Measurements from ENCODE around the gene P3H2. TPM values are rescaled to one million over a fixed set of nuclear protein-coding genes. Genes with fewer than 3 reads are reported as not detected.

Gene P3H2
- total RNA-seq, 1 experiment from 2014 or later, result 95.5 TPM

- peak; percentile 86 for DNase-seq (ENCODE audit: low read depth)
Observed at GRCh38 chr3:190017521-190018288, 103.0 kb downstream of the P3H2 start.

GRCh38 chr3:190016966-190017365 lies 103.7 kb downstream of the P3H2 start:
- DNase-seq (ENCODE audit: low read depth), result no peak

- no peak for DNase-seq (ENCODE audit: low read depth)
Observed at GRCh38 chr3:190014940-190015339, 105.8 kb downstream of the P3H2 start.

- peak; percentile 61 for DNase-seq (ENCODE audit: low read depth)
Observed at GRCh38 chr3:190013943-190014924, 106.5 kb downstream of the P3H2 start.

GRCh38 chr3:190012784-190013183 lies 107.9 kb downstream of the P3H2 start:
- peak; percentile 63 for DNase-seq (ENCODE audit: low read depth)

GRCh38 chr3:190012314-190012782 lies 108.3 kb downstream of the P3H2 start:
- DNase-seq (ENCODE audit: low read depth), result peak; percentile 96

- DNase-seq (ENCODE audit: low read depth), result peak; percentile 40
Observed at GRCh38 chr3:190010486-190010885, 110.2 kb downstream of the P3H2 start.

GRCh38 chr3:190009614-190010013 lies 111.1 kb downstream of the P3H2 start:
- no peak for DNase-seq (ENCODE audit: low read depth)

- no peak for DNase-seq (ENCODE audit: low read depth)
Observed at GRCh38 chr3:190008432-190008831, 112.3 kb downstream of the P3H2 start.

GRCh38 chr3:190005343-190006113 lies 115.2 kb downstream of the P3H2 start:
- DNase-seq (ENCODE audit: low read depth), result peak; percentile 27

- no peak for DNase-seq (ENCODE audit: low read depth)
Observed at GRCh38 chr3:190004656-190005055, 116.0 kb downstream of the P3H2 start.

- DNase-seq (ENCODE audit: low read depth), result peak; percentile 98
Observed at GRCh38 chr3:190003681-190004123, 117.0 kb downstream of the P3H2 start.

- no peak for DNase-seq (ENCODE audit: low read depth)
Observed at GRCh38 chr3:190003068-190003467, 117.6 kb downstream of the P3H2 start.

GRCh38 chr3:190001426-190001825 lies 119.3 kb downstream of the P3H2 start:
- no peak for DNase-seq (ENCODE audit: low read depth)

- no peak for DNase-seq (ENCODE audit: low read depth)
Observed at GRCh38 chr3:190000861-190001196, 119.9 kb downstream of the P3H2 start.

- no peak for DNase-seq (ENCODE audit: low read depth)
Observed at GRCh38 chr3:190000187-190000860, 120.4 kb downstream of the P3H2 start.

GRCh38 chr3:189999718-190000117 lies 121.0 kb downstream of the P3H2 start:
- DNase-seq (ENCODE audit: low read depth), result peak; percentile 43

GRCh38 chr3:189995129-189995528 lies 125.6 kb downstream of the P3H2 start:
- DNase-seq (ENCODE audit: low read depth), result no peak

GRCh38 chr3:189990826-189991225 lies 129.9 kb downstream of the P3H2 start:
- DNase-seq (ENCODE audit: low read depth), result no peak

- no peak for DNase-seq (ENCODE audit: low read depth)
Observed at GRCh38 chr3:189988854-189989253, 131.8 kb downstream of the P3H2 start.

GRCh38 chr3:189988322-189988721 lies 132.4 kb downstream of the P3H2 start:
- DNase-seq (ENCODE audit: low read depth), result no peak

Data from M059J (cell line).